HG02763 (cell line): ENCODE data around the gene TPM4.

Experiments
- ATAC-seq: cut with Tn5 transposase; IDR thresholded peaks from one replicate; pipeline ENCODE4 v1.9.1; 2021; ENCODE audit warnings: mild to moderate bottlenecking, moderate library complexity; ENCODE audit not compliant: unreplicated experiment

The TPM4 gene

DNA sequence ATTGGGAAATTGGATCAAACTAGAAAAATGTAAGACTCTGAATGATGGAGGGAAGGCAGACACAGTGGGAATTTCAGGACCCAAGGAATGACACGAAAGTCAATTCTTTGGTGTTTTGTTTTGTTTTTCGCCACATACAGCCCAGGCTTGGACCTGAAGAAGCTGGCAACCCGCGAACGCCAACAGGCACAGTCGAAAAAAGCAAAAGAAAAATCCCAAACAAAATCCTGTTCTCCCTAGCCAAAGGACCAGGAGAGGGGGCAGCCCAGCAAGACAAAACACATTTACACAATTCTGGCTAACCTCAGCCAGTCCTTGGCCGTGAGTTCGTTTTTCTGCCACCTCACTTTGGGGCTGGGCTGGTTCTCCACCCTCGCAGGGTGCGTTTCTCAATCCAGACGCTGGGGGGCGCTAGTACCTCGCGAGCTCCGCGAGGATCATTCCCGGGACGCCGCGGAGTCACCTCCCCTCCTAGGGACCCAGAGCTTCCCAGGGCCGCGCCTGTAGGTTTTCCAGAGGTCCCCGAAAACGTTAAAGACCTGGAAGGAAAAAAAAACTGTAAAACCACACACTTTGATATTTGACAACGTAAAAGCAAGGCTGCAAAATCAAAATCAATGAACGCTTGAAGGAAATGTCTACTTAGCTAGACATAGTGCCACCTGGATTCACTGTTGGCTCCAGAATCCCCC is 34.9 kb upstream of the TPM4 start:
- no peak for ATAC-seq

DNA sequence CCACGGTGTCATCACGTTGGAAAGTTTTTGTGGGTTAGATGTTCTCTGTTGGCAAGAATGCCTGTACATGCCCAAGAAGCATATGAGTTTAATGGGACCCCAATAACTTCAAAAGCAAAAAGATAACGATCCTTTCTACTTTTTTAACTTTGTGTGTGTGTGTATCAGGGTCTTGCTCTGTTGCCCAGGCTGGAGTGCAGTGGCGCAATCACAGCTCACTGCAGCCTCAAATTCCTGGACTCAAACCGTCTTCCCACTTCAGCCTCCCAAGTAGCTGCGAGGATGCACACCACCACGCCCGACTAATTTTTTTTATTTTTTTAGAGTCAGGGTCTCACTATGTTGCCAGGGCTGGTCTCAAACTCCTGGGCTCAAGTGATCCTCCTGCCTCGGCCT is 34.3 kb upstream of the TPM4 start:
- ATAC-seq, result no peak

DNA sequence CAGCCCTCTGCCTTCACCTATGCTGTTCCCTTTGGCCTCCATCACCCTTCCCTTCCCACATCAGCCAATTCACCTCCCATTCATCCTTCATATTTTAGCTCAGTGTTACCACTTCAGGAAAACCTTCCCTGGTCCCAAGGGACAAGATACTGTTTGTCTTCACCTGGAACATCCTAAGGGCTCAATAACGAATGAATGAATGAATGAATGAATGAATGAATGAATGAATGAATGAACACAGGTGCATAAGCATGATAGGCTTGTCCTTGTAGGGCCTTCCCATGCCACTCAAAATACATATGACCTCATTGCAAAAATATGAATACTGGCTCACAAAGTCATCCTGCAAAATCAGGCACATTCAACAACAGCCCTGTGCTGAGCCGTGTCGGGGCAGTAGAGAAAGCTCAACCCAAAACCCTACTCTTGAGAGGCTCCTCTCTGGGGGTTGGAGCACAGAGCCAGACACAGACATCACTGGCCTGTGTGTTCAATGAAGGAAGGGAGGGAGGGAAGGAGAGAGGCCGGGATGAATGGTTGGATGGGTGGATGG is 33.7 kb upstream of the TPM4 start:
- no peak for ATAC-seq

DNA sequence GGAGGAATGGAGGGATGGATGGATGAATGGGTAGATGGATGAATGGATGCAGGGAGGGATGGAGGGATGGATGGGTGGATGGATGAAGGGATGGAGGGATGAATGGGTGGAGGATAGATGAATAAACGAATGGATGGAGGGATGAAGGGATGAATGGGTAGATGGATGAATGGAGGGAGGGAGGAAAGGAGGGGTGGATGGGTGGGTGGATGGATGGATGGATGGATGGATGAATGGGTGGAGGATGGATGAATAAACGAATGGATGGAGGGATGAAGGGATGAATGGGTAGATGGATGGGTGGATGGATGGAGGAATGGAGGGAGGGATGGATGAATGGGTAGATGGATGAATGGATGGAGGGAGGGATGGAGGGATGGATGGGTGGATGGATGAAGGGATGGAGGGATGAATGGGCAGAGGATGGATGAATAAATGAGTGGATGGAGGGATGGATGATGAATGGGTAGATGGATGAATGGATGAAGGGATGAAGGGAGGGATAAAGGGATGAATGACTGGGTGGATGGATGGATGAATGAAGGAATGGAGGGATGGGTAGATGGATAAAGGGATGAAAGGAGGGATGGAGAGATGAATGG is 33.0 kb upstream of the TPM4 start:
- ATAC-seq, result no peak

DNA sequence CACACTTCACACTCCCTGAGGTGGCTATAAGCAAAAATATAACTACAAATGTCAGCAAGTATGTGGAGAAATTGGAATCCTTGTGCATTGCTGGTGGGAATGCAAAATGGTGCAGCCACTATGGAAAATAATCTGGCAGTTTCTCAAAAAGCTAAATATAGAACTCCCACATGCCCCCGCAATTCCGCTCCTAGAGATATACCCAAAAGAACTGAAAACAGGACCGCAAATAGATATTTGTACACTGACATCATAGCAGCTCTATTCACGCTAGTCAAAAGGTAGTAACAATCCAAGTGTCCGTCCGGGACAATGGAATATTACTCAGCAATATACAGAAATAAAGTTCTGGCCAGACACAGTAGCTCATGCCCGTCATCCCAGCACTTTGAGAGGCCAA is 31.5 kb upstream of the TPM4 start:
- ATAC-seq, result no peak

DNA sequence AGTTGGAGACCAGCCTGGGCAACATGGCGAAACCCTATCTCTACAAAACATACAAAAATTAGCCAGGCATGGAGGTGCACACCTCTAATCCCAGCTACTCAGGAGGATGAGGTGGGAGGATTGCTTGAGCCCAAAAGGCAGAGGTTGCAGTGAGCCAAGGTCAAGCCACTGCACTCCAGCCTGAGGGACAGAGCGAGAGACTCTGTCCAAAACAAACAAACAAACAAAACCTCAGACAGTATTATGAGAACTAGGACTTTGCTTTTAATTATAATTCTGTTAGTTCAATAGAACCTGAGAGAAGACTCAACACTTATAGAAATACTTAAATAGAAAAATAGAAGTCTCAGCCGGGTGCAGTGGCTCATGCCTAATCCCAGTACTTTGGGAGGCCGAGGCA is 31.1 kb upstream of the TPM4 start:
- no peak for ATAC-seq

DNA sequence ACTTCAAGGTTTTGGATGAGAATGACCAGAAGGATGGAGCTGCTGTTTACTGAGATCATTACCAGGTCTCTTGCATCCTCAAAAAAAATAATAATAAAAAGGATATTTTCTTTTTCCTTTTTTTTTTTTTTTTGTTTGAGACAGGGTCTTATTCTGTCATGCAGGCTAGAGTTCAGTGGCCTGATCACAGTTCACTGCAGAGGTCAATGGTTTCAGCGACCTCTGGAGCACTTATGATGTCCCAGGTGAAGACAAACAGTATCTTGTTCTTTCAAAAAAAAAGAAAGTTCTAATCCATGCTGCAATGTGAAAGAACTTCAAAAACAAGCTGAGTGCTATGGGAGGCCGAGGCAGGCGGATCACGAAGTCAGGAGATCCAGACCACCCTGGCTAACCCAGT is 30.4 kb upstream of the TPM4 start:
- ATAC-seq, result no peak

DNA sequence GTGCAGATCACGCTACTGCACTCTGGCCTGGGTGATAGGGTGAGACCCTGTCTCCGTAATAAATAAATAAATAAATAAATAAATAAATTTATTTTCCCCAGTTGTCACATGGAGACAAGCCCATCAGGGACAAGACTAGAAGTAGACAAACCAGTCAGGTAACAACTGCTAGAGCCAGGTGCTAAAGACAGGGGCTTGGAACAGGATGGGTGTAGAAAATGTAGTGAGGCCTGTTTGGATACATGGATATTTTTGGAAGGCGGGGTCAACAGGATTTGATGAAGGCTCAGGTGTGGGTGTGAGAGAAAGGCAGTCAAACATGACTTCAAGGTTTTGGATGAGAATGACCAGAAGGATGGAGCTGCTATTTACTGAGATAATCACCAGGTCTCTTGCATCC is 27.7 kb upstream of the TPM4 start:
- no peak for ATAC-seq

DNA sequence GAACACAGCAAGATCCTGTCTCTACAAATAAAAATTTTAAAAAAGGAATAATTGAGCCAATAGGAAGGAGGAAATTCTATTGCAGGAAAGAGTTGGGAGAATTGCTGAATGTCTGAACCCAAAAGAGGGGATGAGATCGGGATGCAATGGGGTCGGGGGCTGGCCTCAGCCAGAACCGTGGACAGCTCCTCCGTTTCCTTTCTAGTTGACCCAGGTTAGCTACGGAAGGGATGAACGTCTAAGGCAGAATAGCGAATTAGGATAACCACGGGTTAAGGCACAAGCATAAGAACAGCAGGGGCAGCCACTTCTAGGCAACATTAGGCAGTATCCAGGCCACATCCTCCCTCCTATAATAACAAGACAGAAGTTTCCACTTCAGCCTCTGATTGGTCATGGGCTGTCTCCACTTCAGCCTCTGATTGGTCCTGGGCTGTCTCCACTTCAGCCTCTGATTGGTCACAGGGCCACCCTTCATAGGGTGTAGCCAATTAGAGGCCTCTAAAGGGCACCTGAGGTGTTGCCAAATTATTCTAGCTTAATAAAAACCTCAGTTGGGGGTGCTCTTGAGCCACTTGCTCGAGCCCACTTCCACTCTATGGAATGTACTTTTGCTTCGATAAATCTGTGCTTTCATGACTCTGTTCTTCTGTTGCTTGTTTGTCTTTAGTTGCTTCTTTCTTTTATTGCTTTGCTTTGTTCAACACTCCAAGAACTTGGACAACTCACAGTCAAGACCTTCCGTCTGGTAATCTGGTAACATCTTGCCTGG is 24.9 kb upstream of the TPM4 start:
- no peak for ATAC-seq

DNA sequence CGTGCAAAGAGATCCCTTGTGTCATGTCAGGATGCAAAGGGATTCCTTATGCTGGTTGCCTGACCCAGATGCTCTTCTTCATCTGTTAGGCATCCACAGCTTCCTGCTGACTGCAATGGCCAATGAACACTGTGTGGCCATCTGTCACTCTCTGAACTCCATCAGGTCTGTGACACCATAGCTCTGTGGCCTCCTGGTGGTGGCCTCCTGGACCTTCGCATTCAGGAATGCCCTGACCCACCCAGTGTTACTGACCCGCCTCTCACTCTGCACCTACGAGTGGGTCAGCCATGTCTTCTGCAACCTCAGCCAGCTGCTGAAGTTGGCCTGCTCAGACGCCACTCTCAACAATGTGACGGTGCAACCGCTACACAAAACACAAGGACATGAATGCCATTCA is 23.9 kb upstream of the TPM4 start:
- ATAC-seq, result no peak

DNA sequence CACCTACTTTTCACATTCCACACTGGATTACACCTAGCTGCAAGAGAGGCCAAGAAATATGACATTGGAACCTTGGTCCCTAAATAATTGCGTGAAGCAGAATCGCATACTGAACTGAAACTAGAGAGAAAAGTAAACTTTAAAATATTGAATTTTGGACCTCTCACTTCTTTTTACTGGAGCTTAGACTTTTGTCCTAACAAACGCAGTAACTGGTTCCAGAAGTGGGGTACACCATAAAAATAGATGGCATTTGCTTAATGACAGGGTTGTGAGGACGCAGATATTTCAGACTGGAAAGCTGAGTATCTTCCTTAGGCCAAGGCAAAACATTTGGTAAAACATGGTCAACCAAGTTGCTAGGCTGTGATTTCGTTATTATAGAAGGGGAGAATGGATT is 19.2 kb upstream of the TPM4 start:
- ATAC-seq, result no peak

DNA sequence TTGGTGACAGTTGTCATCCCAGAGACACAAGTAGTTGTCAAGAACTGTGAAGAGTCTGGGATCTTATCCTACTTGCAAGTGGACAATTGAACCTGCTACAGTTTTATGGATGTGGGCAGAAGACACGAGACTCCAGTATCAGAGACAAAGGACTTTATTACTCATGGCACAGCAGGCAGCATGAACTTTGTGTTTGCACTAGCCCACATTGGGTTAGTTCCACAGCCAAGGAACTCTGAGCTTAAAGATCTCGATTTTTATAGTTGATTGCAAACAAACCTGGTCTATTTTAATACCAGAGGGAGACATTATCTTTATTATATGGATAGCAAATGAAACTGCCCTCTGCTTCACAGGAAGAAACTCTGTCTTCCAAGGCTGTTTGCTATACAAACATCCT is 16.0 kb upstream of the TPM4 start:
- ATAC-seq, result no peak

DNA sequence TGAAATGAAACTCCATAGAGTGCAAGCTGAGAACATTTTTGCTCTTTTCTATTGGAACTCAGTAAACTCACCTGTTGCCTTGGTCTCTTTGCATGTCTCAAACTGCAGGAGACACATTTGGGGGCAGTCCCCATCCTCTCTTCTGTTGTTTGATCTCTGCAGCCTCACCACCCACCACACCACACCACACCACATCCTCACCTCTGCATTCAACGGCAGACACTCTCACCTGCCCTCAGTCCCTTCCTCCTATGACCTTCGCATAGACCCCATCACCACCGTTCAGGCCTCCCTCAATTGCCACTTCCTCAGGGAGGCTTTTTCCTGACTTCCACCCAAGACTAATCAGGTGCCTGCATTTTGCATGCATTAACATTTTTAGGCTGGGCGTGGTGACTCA is 14.4 kb upstream of the TPM4 start:
- no peak for ATAC-seq

DNA sequence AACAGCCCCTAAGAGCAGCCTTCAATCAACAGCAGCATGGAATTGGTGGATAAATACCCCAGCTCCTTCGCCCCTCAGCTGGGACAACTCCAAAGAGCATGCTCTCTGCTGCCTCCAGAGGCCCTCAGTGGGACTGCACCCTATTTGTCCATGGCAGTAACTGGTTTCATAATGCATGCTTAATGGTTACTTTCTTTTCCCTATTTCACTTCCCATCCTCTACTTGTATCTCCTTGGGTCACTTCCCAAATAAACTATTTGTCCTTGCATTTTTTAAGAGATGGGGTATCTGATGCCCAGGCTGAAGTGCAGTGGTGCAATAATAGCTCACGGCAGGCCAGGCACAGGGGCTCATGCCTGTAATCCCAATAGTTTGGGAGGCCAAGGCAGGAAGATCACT is 13.5 kb upstream of the TPM4 start:
- ATAC-seq, result no peak

DNA sequence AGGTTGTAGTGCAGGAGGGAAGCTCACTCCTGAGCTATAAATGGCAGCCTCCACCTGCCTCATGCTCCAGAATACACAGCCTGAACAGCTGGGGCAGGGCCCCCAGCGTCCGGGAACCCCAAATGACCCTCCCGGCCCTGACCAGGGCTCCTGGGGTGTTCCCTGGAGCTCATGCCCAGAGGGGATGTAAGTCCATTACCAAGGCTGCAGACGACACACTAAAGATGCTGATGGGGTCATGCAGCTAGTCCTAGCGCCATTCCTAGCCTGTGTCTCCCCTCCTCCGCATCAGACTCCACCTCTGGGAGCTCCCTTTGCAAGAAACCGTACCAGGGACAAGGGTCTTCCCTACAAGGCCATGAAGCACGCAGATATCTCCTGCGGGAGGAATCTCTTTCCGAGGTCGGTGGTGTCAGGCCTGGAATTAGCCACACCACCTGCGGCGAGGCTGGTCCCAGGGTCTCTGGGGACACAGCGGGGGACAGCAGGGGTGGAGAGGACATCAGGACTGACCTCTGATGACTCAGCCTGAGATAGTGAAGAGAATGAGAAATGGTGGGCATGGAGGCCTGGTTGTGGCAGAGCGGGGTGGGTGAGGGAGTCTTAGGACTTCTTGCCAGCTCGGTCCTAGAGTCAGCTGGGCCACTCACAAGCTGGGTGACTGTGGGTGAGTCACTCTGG is 11.9 kb upstream of the TPM4 start:
- no peak for ATAC-seq

DNA sequence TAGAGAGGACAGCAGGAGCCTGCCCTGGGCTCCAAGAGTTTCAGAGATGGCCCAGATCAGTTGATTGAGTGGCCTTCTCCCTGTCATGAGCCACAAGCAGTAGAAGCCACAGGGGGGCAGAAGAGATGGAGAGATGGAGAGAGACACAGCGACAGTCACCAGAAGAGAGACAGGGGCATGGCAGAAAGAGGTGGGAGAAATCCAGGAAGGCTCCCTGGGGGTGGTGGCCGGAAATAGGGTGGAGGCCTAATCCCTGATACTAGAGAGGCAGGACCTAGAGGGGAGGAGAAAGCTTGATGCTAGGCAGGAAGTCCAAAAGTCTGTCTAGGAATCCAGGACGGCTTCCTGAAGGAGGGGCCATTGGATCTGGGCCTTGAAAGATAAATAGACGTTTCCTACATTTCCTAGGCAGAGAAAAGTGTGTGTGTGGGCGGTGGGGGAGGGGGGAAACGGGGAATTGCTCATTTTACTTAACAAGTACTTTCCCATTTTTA is 9.6 kb upstream of the TPM4 start:
- ATAC-seq, result no peak

DNA sequence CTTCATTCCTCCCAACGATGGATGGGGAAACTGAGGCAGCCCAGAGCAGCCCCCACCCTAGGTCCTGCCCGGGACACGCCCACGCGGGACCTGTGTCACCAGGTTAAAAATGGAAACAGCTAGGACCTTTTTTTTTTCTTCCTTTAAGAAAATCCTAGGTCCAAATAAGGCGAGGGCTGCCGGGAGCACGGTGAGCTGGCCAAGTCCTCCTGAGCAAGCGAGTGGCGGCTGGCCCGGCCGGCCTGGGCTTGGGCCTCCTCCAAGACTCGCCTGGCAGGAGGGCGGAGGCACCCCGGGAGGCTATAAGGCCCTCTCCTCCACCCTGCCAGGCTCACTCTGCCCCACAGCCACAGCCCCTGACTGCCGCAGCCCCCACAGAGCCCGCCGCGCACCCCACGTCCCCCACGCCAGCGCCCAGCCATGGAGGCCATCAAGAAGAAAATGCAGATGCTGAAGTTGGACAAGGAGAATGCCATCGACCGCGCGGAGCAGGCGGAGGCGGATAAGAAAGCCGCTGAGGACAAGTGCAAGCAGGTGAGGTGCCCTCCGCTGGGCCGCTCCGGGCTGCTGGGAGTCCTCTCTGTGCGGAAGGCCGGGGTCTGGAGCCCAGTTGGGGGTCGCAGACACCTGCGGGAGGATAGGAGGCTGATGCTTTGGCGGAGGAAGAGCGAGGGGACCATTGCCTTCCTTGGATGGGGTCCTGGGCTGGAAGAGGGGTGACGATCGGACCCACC is 8.9 kb upstream of the TPM4 start:
- ATAC-seq, result no peak

DNA sequence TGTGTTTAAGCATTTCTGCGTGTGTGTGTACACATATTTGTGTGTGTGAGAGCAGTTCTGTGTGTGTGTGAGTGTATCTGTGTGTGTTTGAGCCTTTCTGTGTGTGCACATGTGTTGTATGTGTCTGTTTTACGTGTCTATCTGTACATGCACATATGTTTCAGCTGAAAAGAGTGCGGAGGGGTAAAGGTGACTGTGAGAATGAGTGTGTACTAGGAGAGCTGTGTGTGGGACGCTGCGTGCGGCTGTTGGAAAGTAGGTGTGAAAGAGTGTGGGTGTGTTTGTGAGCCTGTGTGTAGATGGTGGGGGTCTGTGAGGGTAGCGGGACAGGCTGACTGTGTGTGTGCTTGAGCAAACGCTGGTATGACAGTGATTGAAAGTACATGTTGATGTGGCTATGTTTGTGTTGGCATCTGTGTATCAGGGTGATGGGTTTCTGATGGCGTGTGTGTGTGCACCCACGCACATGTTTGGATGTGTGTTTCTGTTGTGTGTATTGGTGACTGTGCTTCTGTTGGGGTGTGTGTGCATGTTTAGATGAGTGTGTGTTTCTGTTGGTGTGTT is 7.5 kb upstream of the TPM4 start:
- ATAC-seq, result no peak

DNA sequence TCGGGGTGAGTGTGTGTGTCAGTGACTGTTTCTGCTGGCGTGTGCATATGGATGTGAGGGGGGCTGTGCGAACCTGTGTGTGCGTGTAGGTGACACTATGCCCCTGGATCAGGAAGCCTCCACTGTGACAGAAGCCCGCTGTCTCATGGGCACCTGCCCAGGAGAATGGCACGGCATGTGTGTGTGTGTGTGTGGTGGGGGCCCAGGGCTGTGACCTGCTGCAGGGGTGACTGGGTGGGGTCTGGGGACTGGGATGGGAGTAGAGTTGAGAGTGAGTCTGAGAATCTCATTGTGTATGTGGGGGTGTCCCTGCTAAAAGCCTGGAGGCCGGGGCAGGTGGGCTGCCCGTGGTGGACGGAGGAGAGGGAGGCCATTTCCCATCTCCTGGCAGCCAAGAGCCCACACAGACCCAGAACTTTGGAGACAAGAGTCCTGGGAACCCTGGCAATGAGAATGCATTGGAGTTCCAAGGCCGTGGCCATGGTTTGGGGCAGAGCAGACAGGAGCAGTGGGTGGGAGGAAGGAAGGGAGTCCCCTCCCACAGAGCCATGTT is 6.4 kb upstream of the TPM4 start:
- no peak for ATAC-seq

DNA sequence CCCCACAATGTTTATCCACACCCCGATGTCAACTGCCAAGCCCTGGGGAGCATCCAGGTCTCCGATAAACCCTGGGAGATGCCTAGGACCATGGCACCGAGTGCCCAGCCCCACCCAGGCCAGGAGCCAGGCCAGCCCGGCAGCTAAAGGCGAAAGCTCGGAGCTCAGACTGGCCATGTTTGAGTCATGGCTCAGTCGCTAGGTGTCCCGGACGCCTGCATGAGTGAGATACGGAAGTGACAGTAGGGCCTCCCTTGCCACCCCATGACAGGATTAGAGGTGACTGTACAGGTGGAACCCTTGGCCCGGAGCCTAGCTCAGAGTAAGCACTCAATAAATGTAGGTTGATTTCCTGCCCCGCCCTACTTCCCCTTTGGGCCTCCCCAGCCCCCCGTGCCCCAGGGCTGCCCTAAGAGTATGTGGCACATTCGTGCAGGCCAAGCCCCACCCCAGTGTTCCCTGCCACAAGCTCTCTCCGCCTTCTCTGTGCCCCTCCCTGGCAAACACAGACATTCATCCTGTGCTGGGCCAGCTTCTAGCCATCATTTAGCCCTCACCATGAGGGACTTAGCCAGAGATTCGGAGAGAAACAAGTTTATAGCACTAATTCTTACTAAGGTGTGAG is 5.8 kb upstream of the TPM4 start:
- ATAC-seq, result no peak
